B cell (primary cell): ENCODE results near the gene GNB1.

Source experiments
- EZH2 ChIP-seq: IDR thresholded peaks from 2 replicates; pipeline ENCODE4 v1.6.1; 2012; ENCODE audit warnings: borderline replicate concordance, low read depth, mild to moderate bottlenecking, moderate library complexity, low read length; ENCODE audit not compliant: insufficient read depth, poor library complexity, severe bottlenecking
- TF ChIP-seq, protein P1 (sequence below): fragments of 200-600 bp; IDR thresholded peaks from one replicate; pipeline ENCODE4 v1.8.0; 2022; ENCODE audit warnings: antibody characterized with exemption, mild to moderate bottlenecking

DNA sequence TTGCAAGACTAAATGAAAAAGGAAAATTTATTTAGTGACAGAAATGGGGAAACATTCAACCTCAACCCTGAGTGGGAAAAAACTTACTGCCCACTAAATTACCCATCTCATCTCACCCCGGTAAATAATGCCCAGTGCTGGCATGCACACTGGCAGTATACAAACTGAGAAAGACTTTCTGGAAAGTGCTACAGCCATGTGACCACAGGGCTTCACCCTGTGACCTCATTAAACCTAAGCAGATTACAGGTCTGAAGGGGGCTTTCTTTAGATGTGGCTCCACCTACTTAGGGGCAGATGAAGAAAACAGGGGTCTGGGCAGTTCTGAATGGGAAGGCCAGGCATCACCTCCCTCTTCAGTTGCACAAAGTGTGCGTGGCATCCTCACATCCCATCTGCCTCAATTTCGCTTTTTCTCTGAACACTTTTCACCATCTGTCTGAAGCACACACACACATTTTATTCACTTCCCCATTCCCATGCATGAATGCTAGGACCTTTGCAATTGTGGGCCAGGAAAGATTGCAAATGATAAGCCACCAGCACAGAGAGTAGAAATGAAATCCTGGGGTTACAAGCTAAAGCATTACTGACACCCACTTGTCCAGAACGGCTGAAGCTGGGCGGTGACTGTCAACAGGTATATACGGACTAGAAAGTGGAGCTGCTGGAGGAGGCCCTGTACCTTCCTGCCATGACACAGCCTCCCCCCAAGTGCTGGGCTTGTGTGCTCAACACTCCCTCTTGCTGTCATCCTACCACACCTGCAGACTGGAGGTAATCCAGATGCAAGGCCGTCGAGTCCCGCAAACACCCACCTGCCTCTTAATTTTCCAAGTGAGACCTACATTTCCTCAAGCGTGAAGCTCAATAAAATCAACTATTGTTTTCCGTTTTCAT lies 115.3 kb downstream of the GNB1 start:
- no peak for TF ChIP-seq EZH2
- TF ChIP-seq, protein P1, sequence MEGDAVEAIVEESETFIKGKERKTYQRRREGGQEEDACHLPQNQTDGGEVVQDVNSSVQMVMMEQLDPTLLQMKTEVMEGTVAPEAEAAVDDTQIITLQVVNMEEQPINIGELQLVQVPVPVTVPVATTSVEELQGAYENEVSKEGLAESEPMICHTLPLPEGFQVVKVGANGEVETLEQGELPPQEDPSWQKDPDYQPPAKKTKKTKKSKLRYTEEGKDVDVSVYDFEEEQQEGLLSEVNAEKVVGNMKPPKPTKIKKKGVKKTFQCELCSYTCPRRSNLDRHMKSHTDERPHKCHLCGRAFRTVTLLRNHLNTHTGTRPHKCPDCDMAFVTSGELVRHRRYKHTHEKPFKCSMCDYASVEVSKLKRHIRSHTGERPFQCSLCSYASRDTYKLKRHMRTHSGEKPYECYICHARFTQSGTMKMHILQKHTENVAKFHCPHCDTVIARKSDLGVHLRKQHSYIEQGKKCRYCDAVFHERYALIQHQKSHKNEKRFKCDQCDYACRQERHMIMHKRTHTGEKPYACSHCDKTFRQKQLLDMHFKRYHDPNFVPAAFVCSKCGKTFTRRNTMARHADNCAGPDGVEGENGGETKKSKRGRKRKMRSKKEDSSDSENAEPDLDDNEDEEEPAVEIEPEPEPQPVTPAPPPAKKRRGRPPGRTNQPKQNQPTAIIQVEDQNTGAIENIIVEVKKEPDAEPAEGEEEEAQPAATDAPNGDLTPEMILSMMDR: no peak
